Measurements from ENCODE around the gene NMUR1.
A peak's percentile ranks its signal among the peaks of the same experiment; 100 is the strongest.

The NMUR1 gene

DNA sequence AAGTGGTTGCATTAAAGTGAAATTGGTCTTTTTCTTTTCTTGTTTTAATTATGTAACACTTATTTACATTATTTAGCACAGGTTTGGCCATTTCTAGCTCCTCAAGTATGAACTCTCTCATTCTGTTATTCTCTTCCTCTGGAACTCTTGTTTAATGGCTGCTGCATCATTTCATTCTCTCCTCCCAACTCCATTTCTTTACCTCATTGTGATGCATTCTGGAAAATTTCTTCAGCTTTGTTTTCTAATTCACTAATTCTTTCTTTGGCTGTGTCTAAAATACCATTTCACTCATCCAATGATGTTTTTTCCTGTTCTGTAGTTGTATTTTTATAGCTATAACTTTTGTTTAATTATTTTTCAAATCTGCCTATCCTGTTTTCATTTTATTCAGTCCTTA lies 22.5 kb upstream of the NMUR1 start:
- DNase-seq (ENCODE audit: low read depth in 2 of 2), result no peak

DNA sequence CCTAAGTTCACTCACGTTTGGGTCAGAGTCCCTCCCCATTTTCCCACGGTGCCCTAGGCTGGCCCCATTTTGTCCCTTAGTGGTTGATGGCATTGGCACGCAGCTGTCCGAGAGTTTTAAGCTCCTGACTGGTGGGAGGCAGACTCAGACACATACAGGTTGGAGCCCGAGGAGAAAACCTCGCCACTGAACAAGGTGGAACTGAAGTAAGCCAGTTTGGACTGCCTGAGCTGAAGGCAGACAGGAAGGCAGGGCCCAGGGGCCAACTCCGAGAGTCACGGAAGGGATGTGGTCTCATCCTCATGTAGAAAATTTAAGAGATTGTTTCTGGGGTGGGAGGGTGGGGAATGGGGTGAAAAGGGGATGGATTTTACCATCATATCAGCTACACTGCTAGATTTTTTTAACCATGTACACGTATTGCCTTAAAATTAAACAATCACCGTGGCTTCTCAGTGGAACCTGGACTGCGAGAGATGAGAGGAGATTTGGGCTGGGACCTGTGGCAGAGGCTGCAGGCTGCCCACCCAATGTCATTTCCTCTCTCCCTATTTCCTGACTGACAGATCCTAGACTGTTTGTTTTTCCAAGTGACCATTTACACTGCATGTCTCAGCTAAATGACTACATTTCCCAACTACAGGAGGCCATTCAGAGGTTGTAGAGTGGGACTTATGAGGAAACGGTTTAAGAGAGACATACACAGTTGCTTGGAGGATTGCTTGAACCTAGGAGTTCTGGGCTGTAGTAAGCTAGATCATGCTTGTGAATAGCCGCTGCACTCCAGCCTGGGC lies 19.4 kb upstream of the NMUR1 start:
- no peak for DNase-seq (ENCODE audit: low read depth in 2 of 2)

DNA sequence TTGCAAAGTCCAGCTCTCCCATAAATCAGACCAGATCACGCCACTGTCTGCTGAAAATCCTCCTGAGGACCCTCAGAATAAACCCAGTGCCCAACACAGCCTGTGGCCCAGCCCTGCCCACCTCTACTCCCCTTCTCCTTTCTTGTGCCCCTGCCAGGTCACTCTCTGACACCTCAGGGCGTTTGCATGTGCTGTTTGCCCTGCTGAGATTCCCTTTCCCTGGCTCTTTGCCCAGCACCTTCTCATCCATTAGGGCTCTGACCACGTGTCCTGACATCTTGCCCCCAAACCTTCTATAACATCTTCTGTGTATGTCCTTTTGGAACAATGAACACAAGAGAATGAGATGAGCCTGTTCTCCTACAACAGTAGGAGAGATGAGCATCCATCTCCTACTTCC lies 18.5 kb upstream of the NMUR1 start:
- no peak for DNase-seq (ENCODE audit: low read depth in 2 of 2)

DNA sequence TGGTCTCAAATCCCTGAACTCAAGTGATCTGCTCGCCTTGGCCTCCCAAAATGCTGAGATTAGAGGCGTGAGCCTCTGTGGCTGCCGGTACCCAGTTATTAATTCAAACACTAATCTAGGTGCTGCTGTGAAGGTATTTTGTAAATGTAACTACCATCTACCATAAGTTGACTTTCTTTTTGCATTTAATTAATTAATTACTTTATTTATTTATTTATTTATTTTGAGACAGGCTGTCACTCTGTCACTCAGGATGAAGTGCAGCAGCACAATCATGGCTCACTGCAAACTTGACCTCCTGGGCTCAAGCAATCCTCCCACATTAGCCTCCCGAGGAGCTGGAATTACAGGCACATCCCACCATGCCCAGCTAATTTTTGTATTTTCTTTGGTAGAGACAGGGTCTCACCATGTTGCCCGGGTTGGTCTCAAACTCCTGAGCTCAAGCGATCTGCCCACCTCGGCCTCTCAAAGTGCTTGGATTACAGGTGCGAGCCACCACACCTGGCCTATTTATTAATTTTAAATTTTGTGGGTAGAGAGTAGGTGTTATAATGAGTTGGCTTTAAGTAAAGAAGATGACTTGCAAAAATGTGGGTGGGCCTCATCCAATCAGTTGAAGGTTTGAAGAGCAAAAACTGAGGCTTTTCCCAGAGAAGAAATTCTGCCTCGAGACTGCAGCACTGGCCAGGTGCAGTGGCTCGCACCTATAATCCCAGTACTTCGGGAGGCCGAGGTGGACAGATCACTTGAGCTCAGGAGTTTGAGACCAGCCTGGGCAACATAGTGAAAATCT lies 17.3 kb upstream of the NMUR1 start:
- DNase-seq (ENCODE audit: low read depth in 2 of 2), result no peak

DNA sequence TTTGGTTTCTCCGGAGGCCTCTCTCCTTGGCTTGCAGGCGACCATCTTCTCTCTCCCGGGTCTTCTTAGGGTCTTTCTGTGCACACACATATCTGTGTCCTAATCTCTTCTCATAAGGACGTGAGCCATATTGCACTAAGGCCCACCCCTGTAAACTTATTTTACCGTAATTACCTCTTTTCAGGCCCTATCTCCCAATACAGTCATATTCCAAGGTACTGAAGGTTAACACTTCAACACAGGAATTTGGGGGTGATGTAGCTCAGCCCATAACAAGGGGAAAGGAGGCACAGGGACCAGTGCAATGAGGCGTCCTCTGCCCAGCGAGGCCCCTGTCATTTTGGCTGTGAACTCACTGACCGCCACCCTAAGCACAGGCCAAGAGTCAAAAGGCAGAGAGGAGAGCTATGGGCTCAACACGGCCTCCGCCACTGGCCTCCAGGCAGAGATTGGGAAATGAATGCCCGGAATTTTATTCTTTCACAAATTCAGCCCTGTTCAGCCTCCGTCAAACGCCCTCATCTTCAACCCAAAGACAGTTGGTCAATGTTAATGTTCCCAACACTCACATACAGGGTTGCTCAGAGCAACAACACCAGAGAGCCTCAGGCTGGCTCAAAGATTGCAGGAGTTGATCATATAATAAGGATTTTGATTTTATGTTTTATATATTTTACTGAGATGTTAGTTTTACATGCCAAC lies 15.9 kb upstream of the NMUR1 start:
- no peak for DNase-seq (ENCODE audit: low read depth in 2 of 2)

DNA sequence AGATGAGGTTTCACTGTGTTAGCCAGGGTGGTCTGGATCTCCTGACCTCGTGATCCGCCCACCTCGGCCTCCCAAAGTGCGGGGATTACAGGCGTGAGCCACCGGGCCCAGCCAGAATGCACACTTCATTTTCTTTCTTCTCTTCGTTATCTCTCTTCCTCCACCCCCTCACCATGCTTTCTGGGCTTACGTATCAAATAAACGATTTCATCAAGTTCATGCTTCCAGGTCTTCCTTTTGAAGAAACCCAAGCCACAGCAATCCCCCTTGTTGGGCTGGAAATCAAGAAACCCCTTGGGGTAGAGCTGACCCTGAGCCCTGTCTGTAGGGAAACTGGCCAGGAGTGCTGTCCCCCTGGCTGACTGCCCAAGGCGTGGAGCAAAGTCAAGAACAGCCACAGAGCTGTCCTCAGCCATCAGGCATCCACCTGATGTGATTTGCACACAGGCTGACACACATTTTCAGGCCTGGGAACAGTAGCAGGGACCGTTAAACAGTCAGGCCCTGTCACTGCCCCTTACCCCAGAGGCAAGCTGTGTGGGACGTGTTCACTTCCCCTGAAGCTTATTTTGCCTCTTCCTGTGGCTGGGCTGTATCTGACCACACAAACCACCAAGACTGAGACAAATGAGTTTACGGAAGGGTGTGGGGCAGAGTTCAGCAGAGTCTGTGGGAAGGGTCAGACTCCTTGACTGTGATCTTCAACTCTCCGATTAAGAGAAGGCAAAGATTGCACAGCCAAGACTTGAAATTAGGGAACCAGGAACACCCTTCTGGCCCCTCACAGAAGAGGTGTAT lies 15.1 kb upstream of the NMUR1 start:
- peak; percentile 45 to 51 for DNase-seq (ENCODE audit: low read depth in 2 of 2)

DNA sequence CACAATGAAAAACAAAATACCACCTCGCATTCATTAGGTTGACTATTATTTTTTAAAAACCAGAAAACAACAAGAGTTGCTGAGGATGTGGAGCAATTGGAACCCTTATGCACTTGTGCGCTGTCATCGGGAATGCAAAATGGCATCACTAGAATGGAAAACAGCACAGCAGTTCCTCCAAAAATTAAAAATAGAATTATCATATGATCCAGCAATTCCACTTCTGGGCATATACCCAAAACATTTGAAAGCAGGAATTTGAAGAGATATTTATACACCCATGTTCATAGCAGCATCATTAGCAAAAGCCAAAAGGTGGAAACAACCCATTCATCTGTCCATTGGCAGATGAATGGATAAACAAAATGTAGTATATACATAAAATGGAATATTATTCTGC lies 11.9 kb upstream of the NMUR1 start:
- no peak for DNase-seq (ENCODE audit: low read depth in 2 of 2)

DNA sequence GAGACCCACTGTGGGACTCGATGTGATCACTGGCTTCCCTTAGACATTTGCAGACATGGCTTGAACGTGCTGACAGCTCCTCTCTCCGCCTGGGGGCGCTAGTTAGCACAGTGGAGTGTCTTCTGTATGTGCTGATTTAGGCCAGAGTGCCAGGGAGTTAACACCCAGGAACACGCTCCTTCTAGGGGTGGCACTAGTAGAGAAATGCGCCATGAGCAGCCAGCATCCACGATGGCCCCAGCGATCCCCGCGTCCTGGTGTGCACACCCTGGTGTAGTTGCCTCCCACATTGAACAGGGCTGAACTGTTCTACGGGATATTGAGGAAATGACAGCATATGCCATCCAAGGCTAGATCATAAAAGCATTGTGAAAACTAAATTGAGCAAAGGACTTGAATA lies 11.4 kb upstream of the NMUR1 start:
- DNase-seq (ENCODE audit: low read depth in 2 of 2), result peak in 1 of 2 donors; percentile 6

DNA sequence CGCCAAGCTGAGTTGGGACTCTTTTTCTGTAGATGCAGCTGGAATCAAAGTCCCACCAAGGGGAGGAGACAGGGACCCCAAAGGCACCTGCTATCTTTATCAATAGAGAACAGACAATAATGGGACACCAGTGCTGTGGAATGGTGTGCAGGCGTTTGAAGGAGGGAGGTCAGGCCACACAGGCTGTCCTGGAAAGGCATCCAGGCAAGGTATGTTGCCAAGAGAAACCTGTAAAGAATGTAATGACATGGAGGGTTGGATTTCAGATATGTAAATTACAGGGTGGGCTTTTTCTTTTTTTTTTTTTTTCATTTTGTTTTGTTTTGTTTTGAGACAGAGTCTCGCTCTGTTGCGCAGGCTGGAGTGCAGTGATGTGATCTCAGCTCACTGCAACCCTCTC lies 9.7 kb upstream of the NMUR1 start:
- DNase-seq (ENCODE audit: low read depth in 2 of 2), result no peak

DNA sequence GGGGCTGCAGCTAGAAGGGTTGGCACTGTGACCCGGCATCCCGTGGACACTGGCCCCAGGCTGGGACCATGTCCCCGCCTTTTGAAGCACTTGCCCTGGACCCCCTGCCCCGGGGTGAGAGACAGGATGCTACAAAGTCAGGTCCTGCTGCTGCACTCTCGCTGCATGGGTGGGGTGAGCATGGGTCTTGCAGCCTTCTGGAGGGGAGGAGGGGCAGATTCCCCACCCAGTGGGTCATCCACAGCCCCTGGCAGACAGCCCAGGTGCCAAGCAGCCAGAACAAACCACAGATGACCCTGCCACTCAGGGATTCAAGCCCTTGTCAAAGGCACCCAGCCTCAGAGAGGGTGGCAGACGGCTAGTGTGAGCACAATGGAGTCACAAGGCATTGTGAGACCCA lies 5.7 kb upstream of the NMUR1 start:
- DNase-seq (ENCODE audit: low read depth in 2 of 2), result no peak

DNA sequence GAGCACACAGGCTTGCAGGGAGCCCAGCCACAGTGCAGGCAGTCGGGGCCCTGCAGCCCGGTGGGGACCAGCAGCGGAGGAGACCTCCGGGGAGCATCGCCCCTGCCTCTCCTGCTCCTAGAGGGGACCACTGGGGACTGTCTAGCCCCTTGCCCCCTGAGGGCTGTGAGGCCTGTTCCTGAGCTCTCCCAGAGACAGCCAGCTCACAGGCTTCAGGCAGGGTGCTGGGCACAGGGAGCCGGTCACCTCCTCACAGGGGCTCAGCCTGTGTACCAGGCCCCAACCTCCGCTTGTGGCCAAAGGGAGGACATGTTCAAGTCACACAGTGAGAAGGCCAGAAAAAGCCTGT lies 3.5 kb upstream of the NMUR1 start:
- no peak for DNase-seq (ENCODE audit: low read depth in 2 of 2)

DNA sequence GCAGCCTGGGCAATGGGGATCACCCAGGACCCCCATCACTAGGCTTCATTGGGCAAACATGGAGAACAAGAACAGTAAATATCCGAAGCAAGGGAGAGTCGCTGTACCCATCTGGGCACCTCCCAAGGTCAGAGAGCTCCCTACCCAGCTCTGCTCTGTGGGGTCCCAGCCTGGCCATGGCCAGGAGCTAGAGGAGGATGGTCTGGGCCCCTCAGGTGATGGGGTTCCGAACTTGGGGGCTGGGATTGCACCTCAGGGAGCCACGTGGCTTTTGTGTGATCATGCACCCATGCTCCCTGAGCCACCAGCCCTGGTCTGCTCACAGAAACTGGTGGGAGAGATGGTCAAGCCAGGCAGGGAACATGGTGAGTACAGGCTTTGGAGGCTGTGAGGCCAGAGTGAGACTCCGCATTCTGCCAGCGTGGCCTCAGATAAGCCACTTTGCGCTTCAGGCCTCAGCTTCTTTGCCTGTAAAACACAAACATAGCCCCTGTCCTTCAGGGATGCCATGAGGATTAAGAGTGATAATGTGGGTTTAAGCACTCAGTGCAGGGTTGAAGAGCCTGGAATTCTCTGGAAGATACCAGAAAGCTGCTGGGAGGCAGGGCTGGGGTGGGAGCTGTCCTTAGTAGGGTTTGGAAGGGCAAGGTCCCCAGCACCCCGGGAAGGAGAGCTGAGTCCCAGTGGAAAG lies 3.0 kb upstream of the NMUR1 start:
- DNase-seq (ENCODE audit: low read depth in 2 of 2), result no peak

DNA sequence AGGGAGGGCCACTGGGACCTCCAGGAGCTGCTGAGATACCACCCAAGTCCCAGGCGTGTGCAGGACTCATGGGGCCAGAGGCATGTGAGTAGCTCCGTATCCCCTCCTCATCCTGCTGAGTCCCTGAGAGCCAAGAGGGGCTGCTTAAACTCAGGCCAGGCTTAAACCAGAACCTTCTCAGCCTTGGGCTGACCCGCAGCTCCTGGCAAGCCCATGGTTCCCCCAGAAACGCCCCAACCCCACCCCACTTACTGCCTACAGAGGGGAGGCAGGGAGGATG lies 2.5 kb upstream of the NMUR1 start:
- DNase-seq (ENCODE audit: low read depth in 2 of 2), result no peak

DNA sequence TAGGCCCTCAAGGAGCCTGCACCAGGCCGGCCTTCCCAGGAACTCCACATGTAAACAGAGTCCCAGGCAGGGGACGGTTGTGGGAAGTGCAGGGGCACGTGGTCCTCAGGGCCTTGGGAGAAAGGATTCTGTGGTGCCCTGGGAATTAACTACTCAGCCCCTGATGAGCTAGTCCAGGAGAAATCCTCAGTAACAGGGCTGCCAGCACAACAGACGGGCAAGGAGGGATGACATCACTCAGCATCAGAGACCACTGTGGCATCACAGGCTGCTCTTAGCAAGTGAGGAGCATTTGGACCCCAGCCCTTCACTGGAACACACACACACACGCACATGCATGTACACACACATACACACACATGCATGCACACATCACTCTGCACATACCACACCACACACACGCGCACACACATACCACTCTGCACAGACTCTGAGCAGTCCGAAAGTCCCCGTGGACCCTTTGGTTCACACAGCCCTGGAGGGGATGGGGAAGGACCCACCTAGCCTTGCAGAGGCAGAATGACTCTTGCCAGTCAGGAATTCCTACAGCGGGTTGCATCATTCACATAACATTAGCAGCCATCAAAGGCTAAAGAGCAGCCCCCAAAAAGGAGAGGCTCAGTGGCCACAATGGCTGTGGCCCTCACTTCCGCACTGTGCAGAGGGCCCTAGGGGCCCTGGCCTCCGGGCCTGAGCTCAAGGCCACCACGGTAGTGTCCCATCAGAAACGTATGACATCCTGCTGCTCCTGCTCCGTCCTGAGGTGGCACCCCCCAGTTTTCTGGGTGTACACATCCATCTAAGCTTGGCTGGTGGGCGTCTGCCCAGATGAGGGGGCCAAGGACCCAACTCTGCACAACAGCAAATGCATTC lies 1.9 kb upstream of the NMUR1 start:
- no peak for DNase-seq (ENCODE audit: low read depth in 2 of 2)

DNA sequence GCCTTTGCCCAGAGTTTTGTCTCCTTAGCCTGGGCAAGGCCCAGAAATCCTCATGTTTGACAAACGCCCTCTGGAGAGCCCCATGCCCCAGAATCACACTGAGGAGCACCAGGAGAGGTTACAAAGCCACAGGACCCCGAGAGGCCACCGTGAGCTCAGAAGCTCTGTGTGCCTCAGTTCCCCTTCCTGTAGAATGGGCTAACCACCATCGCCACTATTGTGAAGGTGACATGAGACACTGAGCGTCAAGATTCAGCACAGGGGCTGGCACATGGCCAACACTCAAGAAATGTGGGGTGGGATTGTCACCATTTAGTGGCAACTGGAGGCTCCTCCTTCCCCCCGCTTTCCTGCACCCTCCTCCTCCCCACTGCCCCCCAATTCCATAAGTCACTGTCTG lies 1.2 kb upstream of the NMUR1 start:
- DNase-seq (ENCODE audit: low read depth in 2 of 2), result no peak

DNA sequence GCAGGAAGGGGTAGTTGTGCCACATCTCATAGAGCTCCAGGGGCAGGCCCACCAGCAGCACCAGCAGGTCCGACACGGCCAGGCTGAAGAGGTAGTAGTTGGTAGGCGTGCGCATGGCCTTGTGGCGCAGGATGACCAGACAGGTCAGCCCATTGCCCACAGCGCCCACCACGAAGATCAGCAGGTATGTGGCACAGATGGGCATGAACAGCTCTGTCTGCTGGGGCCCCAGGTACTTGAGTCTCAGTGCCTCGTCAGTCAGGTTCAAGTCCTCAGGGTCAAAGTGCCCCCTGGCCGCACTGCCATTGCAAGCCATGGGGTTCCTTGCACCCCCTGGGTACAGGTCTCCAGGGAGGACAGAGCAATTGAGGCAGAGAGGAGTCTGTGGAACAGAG lies 1.6 kb downstream of the NMUR1 start:
- no peak for DNase-seq (ENCODE audit: low read depth in 2 of 2)

DNA sequence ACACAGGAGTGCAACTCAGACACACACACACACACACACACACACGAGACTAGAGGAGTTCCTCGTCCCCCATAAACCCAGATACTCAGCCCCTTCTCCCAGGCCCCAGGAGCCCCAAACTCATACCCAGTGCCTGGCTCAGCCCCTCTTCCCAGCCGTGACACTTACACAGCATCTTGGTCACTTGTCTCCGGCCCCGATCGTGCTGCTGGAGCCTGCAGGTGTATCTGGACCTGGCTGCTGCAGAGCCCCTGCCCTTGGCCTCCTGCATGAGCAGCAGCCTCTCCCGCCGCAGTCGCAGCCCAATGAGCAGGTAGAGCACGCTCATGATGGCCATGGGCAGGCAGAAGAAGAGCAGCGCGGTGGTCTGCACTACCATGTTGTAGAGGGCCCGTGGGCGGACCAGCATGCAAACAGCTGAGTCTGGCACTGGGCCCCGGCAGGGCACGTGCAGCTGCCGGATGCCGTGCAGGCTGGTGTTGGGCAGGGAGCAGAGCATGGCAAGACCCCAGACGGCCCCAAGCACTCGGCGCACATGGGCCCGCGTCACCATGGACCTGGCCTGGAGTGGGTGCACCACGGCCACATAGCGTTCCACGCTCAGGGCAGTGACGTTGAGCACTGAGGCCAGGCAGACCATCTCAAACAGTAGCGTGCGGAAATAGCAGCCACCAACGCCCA lies 2.1 kb downstream of the NMUR1 start:
- no peak for DNase-seq (ENCODE audit: low read depth in 2 of 2)

DNA sequence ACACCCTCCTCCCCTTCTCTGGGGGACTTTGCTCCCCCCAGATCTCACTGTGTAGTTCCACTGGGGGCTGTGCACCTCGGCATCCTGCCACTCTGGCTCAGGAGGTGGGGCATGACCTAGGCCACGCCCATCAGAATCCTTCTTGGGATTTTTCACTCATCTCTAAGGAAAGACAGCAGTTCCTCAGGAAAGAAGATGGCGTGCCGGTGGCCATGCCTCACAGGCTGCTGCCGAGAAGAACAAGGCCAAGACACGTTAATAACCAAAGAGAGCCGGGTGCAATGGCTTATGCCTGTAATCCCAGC lies 3.2 kb downstream of the NMUR1 start:
- no peak for DNase-seq (ENCODE audit: low read depth in 2 of 2)

DNA sequence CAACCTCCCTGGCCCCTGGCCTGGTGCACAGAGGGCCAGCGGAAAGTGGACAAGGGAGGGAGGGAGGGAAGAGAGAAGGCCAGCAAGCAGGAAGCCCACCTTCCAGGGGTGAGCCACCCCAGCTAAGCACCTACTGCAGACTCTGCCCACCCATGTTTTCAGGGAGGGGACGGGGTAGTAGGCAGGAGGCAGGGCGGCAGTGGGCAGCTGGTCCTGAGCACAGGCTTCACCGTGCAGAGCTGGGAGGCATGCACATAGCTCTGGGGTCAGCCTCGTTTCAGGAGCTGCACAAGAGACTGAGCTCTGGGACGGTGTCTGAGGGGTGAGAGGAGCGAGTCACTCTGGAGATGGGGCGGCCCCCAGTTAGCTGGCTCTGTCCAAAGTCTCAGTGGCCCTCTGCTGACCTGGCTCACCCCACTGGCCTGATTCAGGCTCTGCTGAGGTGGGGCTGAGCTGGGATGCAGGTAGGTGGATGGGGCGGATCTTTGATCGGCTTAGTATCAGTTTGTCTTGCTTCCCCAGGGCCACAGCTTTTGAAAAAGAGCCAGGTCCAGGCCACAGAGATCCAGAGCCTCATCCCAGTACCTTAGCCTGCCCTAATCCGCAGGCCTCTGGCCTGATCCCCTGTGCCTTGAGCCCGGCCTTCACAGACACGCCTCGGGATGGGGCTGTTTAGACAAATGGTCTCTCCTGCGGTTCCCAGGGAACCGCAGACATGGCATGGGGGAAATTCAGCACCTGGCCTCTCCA lies 3.7 kb downstream of the NMUR1 start:
- no peak for DNase-seq (ENCODE audit: low read depth in 2 of 2)

All from stimulated activated CD4-positive, alpha-beta T cell treated with anti-CD3 and anti-CD28 coated beads, Interleukin-15, amount 100 ng/mL, for 48 hours (primary cell).